ENCODE data around the gene ABR. TPM values are rescaled to one million over a fixed set of nuclear protein-coding genes. Genes with fewer than 3 reads are reported as not detected.
"Not testable (repeated sequence)": the region's sequence is repeated elsewhere in the genome, so short reads cannot be mapped to it uniquely, and the experiment has no call there.

Gene ABR
- total RNA-seq, 1 donor from 2014 or later = 94.5 TPM

DNA sequence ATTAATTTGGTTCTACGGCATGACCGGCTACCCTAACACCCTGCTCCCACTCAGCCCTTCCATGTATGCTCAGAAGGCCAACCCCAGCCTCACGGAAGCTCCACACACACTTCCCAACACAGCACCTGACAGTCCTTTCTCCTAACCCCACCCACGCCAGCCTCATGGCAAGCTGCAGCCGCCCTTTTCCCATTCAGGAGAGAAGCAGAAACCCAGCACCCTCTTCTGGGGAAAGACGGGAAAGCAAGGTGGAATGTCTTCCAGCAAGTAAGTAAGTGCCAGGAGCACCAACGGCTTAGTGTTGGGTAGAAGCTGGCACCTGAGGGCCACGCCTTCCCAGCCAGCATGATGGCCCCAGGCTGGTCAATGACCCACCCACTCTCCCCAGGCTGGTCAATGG lies 32.1 kb downstream of the ABR start:
- peak; percentile 86 for ATAC-seq

DNA sequence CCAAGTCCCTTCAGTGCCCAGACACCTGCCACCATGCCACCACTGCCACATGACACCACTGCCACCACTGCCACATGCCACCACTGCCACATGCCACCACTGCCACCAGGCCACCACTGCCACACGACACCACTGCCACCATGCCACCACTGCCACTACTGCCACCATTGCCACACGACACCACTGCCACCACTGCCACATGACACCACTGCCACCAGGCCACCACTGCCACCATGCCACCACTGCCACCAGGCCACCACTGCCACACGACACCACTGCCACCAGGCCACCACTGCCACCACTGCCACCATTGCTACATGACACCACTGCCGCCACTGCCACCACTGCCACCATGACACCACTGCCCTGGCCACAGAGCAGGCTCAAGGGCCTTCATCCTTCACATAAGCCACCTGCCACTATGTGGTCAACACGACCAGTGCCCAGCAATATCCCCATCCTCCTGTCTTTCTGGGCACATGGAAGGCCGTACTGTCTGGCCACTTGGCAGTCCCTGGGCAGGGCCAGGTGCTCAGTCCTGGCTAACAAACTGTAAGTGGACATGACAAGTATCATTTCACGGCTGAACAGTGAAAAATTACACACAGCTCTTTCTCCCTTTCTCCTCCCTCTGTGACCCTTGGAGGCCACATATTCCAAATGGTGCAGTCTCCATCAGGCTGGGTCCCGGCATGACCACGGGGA lies 33.1 kb downstream of the ABR start:
- ATAC-seq = no peak

DNA sequence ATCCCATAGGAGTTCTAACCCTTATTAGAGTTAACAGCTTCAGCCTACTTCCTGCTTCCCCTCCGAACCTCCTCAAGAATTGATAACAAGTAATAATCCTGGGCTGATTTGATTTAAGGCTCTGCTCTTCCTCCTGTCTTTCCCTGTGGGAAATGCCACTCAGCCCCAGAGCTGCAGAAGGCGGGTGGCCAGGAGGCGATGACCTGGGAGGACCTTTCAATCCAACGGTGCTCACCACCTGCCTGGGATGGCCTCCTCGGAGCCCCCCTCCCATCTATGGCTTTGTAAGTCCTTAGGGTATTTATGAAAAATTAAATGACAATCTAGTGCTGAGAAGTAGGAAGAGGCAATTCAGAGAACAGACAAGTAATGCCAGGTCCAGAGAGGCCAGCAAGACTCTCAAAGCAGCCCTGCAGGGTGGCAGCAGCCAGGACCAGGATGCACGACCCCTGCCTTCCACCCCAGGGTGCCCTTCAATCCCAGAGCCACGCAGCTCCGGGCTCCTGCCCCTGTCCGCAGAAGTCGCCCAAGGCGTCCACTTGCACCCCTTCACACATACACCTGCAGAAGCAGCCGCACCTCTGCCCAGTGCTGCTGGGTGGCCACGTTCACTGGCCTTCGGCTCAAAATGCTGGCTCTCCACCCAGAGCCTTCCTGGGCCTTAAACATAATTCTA lies 34.3 kb downstream of the ABR start:
- no peak for ATAC-seq

DNA sequence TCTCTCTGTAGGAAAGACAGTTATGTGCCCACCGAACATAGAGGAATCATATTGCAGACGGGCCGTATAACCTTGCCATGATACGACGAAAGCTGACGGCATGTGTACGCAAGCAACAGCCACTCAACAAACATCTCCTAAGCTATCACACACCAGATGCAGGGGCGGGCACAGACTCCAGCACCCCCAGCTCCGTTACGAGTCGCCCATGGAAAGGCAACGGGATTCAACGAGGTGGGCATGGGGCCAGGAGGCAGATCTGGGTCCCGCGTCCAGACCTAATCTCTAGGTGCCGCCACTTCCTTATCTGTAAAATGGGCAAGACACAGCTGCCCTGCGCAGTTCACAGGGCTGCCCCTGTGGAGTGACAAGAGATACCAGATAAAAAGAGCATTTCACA lies 35.6 kb downstream of the ABR start:
- no peak for ATAC-seq

DNA sequence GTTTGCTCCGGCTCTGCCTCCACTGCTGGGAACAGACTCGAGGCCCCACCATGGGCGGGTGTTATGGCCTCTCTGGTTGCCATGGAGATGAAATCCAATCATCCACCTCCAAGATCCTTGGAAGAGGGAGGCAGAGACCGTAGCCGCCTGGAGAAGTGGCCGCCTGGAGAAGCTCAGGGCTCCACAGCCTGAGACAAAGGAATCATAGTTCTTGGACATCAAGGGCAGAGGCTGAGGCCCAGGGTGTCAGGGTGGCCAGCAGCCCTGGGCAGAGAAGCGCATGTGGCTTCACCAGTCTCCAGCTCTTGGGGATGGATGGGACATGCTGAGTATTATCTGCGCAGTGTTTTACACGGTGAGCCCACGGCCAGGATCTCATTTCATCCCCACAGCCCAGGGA lies 36.2 kb downstream of the ABR start:
- no peak for ATAC-seq

DNA sequence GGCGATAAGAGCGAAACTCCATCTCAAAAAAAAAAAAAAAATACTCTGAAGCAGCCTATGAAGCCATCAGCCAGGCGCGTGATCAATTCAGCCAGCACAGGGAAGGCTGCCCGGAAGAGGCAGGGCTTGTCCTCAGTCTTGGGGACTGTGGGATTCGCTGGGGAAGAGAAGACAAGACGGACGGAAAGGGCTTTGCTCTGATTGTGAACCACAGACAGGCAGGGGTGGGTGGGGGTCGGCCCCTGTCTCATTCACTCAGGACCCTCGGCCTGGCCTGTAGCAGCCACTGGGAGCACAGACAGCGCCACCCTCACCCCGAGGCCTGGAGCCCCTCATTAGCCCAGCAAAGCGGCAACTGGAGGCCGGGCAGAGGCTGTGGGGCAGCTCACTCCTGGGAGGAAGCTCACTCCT lies 37.2 kb downstream of the ABR start:
- ATAC-seq = no peak

DNA sequence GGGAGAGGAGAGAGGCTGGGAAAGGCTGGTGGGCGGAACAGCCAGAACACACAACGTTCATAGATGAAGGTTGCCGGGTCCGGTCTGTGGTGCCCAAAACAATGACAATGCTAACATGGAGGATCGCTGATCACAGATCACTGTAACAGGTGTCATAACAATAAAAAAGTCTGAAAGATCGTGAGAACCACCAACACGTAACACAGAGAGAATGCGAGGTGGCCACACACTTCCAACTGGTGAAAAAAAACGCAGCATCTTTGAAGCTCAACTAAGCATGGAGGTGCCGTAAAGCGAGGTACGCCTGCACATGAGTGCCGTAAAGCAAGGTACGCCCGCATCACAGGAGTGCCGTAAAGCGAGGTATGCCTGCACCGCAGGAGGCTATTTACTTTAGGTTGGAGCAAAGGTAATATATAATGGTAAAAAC lies 42.3 kb downstream of the ABR start:
- peak; percentile 52 for ATAC-seq

DNA sequence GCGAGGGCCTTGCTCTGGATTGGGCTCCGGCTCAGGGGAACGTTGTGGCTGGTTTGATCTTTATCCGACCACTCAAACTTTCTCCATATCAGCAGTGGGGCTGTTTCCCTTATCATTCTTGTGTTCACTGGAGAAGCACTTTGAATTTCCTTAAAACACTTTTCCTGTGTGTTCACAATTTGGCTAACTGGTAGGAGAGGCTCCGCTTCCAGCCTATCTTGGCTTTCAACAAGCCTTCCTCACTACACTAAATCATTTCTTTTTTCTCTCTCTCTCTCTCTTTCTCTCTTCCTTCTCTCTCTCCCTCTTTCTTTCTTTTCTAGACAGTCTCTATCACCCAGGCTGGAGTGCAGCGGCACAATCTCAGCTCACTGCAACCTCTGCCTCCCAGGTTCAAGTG lies 43.0 kb downstream of the ABR start:
- no peak for ATAC-seq

DNA sequence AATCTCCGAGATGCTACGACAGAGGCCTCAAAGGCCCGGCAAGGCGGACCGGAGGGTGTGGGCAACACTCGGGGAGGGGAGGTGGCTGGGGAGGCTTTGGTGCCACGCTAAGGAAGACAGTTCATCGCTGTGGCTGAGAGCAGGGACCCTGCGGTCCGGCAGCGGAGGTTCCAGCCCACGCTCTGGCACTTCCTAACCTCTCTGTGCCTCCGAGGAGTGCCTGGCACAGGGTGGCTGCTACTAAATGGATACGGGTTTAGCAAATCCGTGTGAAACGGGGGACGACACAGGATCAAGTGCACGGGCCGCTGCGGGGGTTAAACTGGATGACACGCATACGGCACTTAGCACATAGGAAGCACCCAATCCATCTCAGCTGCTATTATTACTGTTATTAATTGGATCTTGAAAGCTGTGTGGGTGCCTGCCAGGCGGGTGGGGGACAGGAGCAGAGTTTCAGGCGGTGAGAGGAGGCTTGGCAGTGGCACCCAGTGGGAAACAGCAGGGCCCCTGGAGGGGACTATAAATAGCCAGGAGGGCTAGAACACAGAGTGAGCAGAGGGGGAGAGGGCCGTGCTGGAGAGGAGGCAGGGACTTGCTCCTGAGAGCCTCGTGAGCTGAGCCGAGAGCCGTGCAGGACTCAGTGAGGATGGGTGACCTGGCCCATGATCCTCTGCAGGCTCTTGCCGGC lies 45.0 kb downstream of the ABR start:
- ATAC-seq = peak; percentile 38

DNA sequence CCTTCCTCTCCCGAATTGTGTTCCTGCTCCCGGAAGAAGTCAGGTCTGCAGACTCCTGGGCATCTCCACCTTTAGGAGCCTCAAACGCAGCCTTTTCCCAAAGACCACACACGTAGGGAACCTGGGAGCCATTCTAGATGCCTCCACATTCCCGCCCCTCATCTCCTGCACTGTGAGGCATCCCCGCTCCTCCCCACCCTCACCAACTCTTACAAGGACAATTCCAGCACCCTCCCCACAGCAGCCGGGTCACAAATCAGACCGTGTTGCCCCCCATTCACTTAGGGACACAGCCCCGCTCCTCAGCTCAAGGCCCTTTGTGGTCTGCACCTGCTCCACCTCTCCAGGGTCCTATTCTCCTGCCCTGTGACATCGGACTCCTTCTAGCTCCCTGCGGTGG lies 49.6 kb downstream of the ABR start:
- no peak for ATAC-seq

DNA sequence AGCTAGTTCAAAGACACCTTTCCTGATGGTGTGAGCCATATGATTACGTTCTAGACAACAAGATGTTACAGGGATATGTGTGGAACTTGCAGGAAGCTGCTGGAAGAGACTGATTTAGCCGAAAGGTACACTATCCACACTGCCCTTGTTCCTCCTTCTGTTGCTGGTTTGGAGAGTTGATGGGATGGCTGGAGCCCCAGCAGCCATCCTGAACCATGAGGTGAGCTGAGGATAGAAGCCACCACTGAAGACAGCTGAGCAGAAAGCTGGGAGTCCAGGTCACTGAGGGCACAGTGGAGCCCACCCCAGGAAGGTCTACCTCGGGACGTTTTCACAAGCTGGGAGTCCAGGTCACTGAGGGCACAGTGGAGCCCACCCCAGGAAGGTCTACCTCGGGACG lies 51.3 kb downstream of the ABR start:
- not testable (repeated sequence) for ATAC-seq

DNA sequence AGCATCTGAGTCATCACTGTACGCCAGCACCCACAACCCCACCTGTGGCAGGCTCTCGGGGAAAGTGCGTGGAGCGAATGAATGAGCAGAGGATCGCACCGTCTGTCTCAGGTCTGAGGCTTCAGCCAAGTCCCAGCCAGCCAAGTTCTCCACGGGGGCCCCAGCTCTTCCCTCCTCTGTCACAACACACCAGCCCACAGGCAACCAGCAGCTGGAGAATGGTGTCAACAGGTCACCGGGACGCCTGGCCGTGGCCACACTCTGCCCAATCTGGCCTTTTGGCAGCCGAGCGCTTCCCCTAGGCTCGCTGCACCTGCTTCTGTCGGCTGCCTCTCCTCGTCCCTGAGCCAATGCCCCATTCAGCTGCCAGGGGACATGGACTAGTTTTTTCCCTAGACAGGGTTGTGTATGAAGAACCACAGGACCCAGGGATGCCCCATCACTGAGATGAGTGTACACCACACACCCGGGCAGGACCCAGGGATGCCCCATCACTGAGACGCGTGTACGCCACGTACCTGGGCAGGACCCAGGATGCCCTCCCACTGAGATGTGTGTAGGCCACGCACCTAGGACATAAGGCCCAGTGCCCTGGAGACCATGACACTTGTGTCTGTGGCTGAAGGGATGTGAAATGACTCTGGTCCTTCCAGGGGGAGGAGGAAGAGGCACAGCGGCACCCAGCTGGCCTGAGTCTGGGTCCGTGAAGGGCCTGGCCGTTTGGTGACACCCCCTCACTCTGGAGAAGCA lies 52.8 kb downstream of the ABR start:
- ATAC-seq = no peak

DNA sequence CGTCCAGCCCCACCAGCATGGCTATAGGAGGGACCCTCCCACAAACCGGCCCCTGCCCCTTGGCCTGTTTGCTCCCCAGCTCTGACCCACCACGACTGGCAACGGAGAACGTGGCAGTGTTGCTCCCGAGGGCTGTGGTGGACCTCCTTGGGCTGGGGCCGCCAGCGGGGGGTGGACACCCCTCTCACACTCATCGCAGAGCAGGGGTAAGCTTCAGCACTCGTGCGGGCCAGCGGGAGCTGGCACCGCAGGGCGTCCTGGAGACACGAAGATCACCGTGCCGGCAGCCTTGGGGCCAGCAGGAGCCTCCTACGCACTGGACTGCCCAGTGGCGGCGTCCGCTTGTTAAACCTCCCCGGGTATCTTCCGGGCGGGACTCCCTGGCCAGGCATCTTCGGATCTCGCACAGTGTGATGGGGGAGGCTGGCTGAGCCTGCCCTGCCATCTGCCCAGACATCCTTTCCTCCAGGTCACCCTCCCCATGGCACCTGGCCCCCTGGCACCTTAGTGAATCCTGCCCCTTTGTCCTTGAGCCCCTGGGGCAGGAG lies 53.5 kb downstream of the ABR start:
- peak; percentile 6 for ATAC-seq

DNA sequence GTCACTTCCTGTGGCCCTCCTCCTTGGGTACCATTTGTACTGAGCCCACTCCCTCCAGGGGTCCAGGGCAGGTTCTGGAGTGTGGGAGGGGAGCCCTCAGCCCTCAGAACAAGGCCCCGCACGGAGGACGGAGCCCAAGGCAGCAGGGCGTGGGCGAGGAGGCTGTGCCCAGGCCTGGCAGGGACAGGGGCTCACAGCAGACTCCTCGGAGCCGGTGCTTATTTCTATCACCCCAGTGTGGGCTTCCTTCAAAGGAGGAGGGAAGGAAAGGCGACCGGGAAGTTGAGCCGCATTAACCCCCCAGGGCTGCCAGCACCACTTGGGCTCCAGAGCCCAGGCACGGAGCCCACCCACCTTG lies 54.0 kb downstream of the ABR start:
- ATAC-seq = no peak

DNA sequence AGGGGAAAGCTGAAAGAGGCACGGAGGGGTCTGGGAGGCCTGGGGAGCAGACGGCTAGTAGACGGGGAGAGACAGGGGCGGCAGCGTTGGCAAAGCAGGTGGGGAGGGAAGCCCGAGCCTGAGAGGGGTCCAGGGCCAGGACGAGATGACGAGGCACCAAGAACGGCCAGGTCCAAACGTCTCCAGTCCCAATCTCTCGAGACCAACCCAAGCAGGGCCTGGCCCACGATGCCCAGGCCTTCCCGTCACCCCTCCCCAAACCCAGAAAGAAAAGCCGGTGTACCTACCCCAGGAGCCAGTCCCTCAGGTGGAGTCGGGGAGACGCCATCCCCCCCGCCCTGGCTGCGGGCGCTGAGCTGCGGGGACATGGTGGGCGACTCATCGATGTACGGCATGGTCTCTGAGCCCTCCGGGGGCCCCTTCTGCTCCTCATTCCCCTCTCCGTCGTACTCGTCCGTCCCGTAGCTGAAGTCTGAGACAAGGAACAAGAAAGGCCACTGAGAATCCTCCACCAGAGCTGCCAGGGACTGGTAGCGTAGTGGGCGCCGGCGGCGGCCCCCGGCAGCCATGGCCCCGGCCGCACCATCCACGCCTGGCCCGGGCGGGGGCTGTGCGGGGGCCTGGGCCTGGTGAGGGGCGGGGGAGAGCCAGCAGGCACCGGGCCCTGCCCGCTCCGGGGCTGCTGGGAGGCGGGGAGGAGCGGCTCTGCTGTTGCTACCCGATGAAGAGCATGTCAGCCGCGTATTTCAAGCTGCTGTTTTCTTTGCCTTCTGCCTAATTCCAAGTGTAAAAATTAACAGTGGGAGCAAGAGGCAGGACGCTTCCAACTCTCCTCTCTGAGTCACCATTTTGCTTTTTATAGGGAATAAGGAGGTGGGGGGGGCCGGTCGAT lies 54.6 kb downstream of the ABR start:
- ATAC-seq = no peak

DNA sequence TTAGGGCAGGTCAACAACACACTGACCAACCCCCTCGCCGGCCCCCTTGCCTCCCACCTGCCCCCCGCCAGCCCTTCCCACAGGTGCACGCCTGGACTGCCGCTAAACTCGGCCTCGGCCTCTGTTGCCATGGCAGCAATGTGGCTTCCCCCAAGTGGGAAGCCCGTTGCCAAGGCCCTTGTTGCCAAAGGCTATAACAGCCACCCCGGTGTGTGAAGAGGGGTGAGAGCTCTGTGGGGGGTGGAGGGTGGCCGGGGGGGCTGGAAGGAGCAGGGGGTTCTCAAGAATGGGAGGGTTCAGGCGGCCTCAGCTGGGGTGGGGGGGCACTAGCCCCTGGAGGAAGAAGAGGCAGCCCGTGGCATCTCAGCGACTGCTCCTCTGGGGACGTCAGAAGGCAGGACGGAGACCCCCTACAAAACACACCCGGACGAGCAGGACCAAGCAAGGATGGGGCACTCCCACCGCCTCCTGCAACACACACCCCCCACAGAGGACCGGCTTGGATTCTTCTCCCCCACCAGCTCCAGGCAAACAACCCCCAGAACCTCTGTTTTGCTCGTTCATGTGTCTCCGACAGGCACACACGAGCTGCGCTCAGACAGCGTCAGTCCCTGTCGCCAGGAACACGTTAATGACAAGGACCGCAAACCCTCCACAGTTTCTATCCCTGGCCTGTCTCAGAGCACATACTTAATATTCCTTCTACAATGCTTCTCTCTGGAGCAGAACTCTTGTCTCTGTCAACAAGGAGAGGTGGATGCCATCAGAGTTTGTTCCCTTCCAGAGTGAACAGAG lies 55.7 kb downstream of the ABR start:
- no peak for ATAC-seq

DNA sequence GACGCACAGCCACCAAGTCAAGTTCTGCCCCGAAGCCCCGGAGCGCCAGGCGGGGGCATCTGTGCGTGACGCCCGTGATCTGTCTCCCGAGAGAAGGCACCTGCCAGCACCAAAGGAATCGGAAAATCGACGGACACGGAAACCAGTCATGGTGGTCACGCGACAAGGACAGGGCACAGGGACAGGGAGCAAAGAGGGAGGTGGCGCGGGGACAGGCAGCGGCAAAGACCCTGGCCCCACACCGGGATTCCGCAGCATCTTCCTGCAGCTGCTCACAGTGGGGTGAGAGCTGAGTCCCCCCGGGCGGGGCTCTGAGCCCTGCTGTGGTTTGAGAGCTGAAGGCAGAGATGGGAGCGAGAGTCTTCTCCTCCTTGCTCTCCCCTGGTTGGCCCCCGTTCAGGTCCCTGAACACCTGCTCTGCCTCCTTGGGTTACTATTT lies 56.4 kb downstream of the ABR start:
- no peak for ATAC-seq

DNA sequence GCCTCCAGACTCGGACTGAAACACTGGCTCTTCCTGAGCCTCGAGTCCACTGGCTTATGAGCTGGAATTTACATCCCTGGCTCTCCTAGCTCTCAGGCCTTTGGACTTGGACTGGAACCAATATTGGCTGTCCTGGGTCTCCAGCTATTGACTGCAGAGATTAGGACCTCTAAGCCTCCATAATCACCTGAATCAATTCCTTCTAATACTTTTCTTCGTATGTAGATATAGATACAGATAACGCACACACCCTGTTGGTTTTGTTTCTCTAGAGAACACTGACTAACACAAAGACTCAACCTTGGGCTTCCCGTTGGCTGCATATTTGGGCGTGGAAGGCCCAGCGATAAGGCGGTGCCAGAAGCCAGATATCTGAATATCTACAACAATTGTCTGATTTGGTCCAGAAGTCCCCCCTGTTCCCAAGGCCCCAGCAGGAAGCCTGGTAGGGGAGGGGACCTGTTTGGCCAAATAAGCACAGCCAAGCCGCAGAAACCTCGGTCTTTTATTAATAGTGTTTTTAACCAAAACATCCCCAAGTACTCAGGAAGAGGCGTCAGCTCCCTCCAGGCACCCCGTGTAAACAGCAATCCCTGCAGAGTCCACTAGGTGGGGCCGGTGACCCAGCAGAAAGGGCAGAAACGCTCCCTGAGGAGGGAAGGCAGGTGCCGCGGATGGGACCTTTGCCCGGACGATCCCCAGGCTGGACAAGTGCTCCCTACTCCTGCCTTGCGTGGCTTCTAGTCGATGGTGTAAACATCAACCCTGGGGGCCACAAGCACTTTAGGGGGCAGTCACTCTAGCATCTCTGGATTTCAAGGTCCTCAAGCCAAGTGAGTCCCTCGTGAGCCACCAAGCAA lies 57.0 kb downstream of the ABR start:
- ATAC-seq = peak; percentile 78

DNA sequence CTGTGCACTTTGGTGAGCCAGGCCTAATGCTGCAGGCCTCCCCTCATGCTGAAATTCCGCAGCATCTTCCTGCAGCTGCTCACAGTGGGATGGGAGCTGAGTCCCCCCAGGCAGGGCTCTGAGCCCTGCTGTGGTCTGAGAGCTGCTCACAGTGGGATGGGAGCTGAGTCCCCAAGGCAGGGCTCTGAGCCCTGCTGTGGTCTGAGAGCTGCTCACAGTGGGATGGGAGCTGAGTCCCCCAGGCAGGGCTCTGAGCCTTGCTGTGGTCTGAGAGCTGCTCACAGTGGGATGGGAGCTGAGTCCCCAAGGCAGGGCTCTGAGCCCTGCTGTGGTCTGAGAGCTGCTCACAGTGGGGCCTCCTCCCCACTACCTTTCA lies 58.4 kb downstream of the ABR start:
- ATAC-seq = not testable (repeated sequence)

Measured in esophagus mucosa (tissue), 1 donor.